HFFc6 (cell line): Measurements from ENCODE around the gene GALNT11. TPM values are rescaled to one million over a fixed set of nuclear protein-coding genes. Genes with fewer than 3 reads are reported as not detected.

Experiments used
- DNase-seq: peaks from one replicate; pipeline ENCODE4 v3.0.0-alpha.2; 2018
- H3K27ac Mint-ChIP-seq: 2 replicates; pipeline ENCODE4 v1.8.0; 2020; ENCODE audit warnings: mild to moderate bottlenecking, mixed read lengths
- H3K27me3 Mint-ChIP-seq: 2 replicates; pipeline ENCODE4 v1.8.0; 2021; ENCODE audit warnings: mild to moderate bottlenecking, moderate library complexity, mixed read lengths; ENCODE audit not compliant: insufficient read depth
- H3K36me3 Mint-ChIP-seq: 2 replicates; pipeline ENCODE4 v1.8.0; 2021; ENCODE audit warnings: low read depth, mixed read lengths
- H3K4me1 Mint-ChIP-seq: 2 replicates; pipeline ENCODE4 v1.8.0; 2020; ENCODE audit warnings: low read depth, mixed read lengths
- H3K4me3 Mint-ChIP-seq: 2 replicates; pipeline ENCODE4 v1.8.0; 2020; ENCODE audit warnings: mild to moderate bottlenecking, moderate library complexity, mixed read lengths
- H3K9me3 Mint-ChIP-seq: 2 replicates; pipeline ENCODE4 v1.8.0; 2020; ENCODE audit warnings: mild to moderate bottlenecking, mixed read lengths
- total RNA-seq, 6 experiments: library from RNA; stranded (reverse); fragmentation: NEBNext Ultra II Directional; extraction: Animal tissue kit (Norgen Biotek cat#: 25700); gene quantifications; 2 replicates in 1 of 6; 3 replicates in 5 of 6; pipeline ENCODE4 v1.2.3, GENCODE V29; 2021
- TF ChIP-seq, protein P1 (sequence below): fragments of 200-600 bp; sonication (generic); IDR thresholded peaks from 2 replicates; pipeline ENCODE4 v1.5.0; 2021; ENCODE audit warnings: antibody characterized with exemption, mild to moderate bottlenecking

Gene GALNT11
- total RNA-seq, 6 experiments from 2014 or later = 21.8 to 27.7 (median 23.6) TPM

GRCh38 chr7:152097330-152097729 lies 71.9 kb downstream of the GALNT11 start:
- TF ChIP-seq, protein P1, sequence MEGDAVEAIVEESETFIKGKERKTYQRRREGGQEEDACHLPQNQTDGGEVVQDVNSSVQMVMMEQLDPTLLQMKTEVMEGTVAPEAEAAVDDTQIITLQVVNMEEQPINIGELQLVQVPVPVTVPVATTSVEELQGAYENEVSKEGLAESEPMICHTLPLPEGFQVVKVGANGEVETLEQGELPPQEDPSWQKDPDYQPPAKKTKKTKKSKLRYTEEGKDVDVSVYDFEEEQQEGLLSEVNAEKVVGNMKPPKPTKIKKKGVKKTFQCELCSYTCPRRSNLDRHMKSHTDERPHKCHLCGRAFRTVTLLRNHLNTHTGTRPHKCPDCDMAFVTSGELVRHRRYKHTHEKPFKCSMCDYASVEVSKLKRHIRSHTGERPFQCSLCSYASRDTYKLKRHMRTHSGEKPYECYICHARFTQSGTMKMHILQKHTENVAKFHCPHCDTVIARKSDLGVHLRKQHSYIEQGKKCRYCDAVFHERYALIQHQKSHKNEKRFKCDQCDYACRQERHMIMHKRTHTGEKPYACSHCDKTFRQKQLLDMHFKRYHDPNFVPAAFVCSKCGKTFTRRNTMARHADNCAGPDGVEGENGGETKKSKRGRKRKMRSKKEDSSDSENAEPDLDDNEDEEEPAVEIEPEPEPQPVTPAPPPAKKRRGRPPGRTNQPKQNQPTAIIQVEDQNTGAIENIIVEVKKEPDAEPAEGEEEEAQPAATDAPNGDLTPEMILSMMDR = no peak
- no peaks in the 10 kb centered on the region for H3K4me1 Mint-ChIP-seq
- no peak for DNase-seq
- H3K27me3 Mint-ChIP-seq = no peaks in the 10 kb centered on the region; the same call in 1 of the 2 replicates
- H3K36me3 Mint-ChIP-seq = peaks cover 8% of the 10 kb centered on the region; the same call in 1 of the 2 replicates
- no peak overlapping the region for H3K27ac Mint-ChIP-seq
- H3K4me3 Mint-ChIP-seq = no peak overlapping the region
- no peaks in the 10 kb centered on the region for H3K9me3 Mint-ChIP-seq

GRCh38 chr7:152103066-152103465 lies 77.6 kb downstream of the GALNT11 start:
- H3K27ac Mint-ChIP-seq = no peak overlapping the region
- DNase-seq = no peak
- TF ChIP-seq, protein P1 = no peak
- H3K9me3 Mint-ChIP-seq = no peaks in the 10 kb centered on the region
- peaks cover 19% of the 10 kb centered on the region for H3K36me3 Mint-ChIP-seq
- H3K4me3 Mint-ChIP-seq = no peak overlapping the region
- no peaks in the 10 kb centered on the region; the same call in 1 of the 2 replicates for H3K27me3 Mint-ChIP-seq
- peaks cover 5% of the 10 kb centered on the region; the same call in 1 of the 2 replicates for H3K4me1 Mint-ChIP-seq

DNA sequence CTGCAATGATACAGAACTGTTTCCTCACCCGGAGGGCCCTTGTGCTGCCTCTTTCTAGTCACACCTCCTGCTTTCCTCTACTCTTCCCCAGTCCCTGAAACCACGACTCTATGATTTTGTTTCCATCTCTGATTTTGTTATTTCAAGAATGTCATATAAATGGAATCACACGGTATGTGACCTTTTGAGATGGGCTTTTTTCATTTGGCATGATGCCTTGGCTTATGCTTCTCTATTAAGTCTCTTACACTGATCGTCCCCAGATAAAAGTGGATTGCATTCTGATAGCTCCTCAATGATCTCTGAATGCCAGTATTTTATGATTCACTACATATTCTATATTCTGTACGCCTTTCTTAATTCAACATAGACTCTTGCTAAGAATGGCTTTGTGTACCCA lies 78.2 kb downstream of the GALNT11 start:
- Mint-ChIP-seq H3K4me1 (peaks cover 5% of the 10 kb centered on the region; the same call in 1 of the 2 replicates), H3K9me3 (no peaks in the 10 kb centered on the region), H3K36me3 (peaks cover 20% of the 10 kb centered on the region), H3K27me3 (no peaks in the 10 kb centered on the region; the same call in 1 of the 2 replicates), H3K4me3 (no peak overlapping the region), H3K27ac (no peak overlapping the region)
- TF ChIP-seq, protein P1 = no peak
- no peak for DNase-seq

GRCh38 chr7:152105205-152105604 lies 79.7 kb downstream of the GALNT11 start:
- Mint-ChIP-seq H3K27me3 (no peaks in the 10 kb centered on the region), H3K27ac (no peak overlapping the region), H3K36me3 (peaks cover 26% of the 10 kb centered on the region), H3K4me1 (peaks cover 5% of the 10 kb centered on the region; the same call in 1 of the 2 replicates), H3K4me3 (no peak overlapping the region), H3K9me3 (no peaks in the 10 kb centered on the region)
- DNase-seq = no peak
- TF ChIP-seq, protein P1 = no peak

DNA sequence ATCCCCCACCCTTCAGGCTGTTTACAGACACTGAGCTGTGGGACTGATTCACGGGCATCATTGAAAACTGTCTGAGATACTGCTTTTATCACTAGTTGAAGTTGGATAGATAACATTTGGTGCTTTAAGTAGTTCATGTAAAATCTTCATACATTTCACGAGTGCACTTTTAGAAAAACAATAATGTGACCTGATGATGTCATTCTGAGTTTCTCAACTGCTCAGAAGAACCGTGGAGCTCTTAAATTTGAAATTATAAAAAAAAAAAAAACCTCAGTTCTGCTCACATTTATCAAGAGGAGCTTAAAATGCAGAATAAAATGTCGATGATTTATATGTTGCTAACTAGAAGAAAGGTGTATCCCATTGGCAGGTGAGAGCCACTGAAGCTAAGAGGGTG lies 81.5 kb downstream of the GALNT11 start:
- Mint-ChIP-seq H3K27ac (no peak overlapping the region), H3K4me1 (peaks cover 5% of the 10 kb centered on the region; the same call in 1 of the 2 replicates), H3K27me3 (no peaks in the 10 kb centered on the region), H3K9me3 (no peaks in the 10 kb centered on the region), H3K4me3 (no peak overlapping the region), H3K36me3 (peaks cover 24% of the 10 kb centered on the region)
- TF ChIP-seq, protein P1 = no peak
- no peak for DNase-seq
